MCF 10A (cell line): ENCODE measurements around the gene PRKAR1A. TPM values are rescaled to one million over a fixed set of nuclear protein-coding genes. Genes with fewer than 3 reads are reported as not detected.

Source experiments
- BruUV-seq: library from RNA; stranded (reverse); fragments of 400-500 nt; replicated peaks from 2 replicates; lab custom pipeline; 2021; lab: Mats Ljungman, UMichigan
- CTCF ChIA-PET: fragments of 300-600 bp; sonication (Branson Sonifier 250); formaldehyde crosslinking; extraction: SDS; loops from one replicate; lab custom pipeline; 2021; ENCODE audit warnings: antibody characterized with exemption, inconsistent platforms; lab: Yijun Ruan, JAX
- POLR2A ChIA-PET: fragments of 300-600, 350-650 bp; sonication (Branson Sonifier 250); formaldehyde crosslinking; extraction: SDS; loops from one replicate; lab custom pipeline; 2020; ENCODE audit warnings: antibody characterized with exemption, inconsistent platforms; lab: Yijun Ruan, JAX
- DNase-seq: peaks from one replicate; pipeline ENCODE4 v3.0.0-alpha.2; 2018; ENCODE audit not compliant: unreplicated experiment
- H3K27ac Mint-ChIP-seq: one replicate; pipeline ENCODE4 v1.8.0; 2022; ENCODE audit warnings: mild to moderate bottlenecking, low read depth, mixed read lengths; ENCODE audit not compliant: unreplicated experiment
- H3K27me3 Mint-ChIP-seq: one replicate; pipeline ENCODE4 v1.8.0; 2022; ENCODE audit warnings: mixed read lengths; ENCODE audit not compliant: insufficient read depth, unreplicated experiment
- H3K36me3 Mint-ChIP-seq: one replicate; pipeline ENCODE4 v1.8.0; 2022; ENCODE audit warnings: mild to moderate bottlenecking, moderate library complexity, mixed read lengths; ENCODE audit not compliant: insufficient read depth, unreplicated experiment
- H3K4me1 Mint-ChIP-seq: one replicate; pipeline ENCODE4 v1.8.0; 2022; ENCODE audit warnings: mixed read lengths; ENCODE audit not compliant: insufficient read depth, unreplicated experiment
- H3K4me3 Mint-ChIP-seq: one replicate; pipeline ENCODE4 v1.8.0; 2022; ENCODE audit warnings: mild to moderate bottlenecking, moderate library complexity, mixed read lengths; ENCODE audit not compliant: unreplicated experiment
- H3K9me3 Mint-ChIP-seq: one replicate; pipeline ENCODE4 v1.8.0; 2022; ENCODE audit warnings: mixed read lengths; ENCODE audit not compliant: unreplicated experiment
- intact Hi-C: fragments of 100-400 bp; cut with micrococcal nuclease; formaldehyde crosslinking; loops from 2 replicates; pipeline ENCODE4 v1.14.1; 2022
- total RNA-seq: library from RNA; stranded (reverse); gene quantifications from 2 replicates; pipeline ENCODE4 v1.2.3, GENCODE V29; 2022
- TF ChIP-seq, protein P1 (sequence below): fragments of 200-600 bp; IDR thresholded peaks from one replicate; pipeline ENCODE4 v1.8.0; 2022; ENCODE audit warnings: antibody characterized with exemption, mild to moderate bottlenecking; ENCODE audit not compliant: unreplicated experiment

The PRKAR1A gene
- total RNA-seq, 1 experiment from 2014 or later, result 264 TPM

DNA sequence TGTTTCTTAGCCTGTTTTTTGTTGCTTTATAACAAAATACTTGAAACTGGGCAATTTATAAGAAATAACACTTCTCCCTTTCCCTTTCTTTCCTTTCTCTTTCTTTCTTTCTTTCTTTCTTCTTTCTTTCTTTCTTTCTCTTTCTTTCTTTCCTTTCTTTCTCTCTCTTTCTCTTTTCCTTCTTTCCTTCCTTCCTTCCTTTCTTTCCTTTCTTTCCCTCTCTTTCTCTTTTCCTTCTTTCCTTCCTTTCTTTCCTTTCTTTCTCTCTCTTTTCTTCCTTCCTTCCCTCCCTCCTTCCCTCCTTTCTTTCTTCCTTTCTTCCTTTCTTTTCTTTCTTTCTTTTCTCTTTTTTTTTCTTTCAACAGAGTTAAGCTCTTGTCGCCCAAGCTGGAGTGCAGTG, 61.1 kb downstream of the PRKAR1A start:
- no peak for DNase-seq
- CTCF ChIA-PET, result interaction anchor here (0.5 kb wide), 1 partner anchor 447 kb away, joined by 3 read pairs; no protein-coding TSS in a partner anchor
- POLR2A ChIA-PET, result no interaction called here
- Mint-ChIP-seq H3K36me3 (no peaks in the 10 kb centered on the region), H3K27me3 (no peaks in the 10 kb centered on the region), H3K4me1 (no peaks in the 10 kb centered on the region), H3K4me3 (no peak overlapping the region), H3K9me3 (no peaks in the 10 kb centered on the region), H3K27ac (no peak overlapping the region)
- BruUV-seq, result no TSS peak
- TF ChIP-seq, protein P1, sequence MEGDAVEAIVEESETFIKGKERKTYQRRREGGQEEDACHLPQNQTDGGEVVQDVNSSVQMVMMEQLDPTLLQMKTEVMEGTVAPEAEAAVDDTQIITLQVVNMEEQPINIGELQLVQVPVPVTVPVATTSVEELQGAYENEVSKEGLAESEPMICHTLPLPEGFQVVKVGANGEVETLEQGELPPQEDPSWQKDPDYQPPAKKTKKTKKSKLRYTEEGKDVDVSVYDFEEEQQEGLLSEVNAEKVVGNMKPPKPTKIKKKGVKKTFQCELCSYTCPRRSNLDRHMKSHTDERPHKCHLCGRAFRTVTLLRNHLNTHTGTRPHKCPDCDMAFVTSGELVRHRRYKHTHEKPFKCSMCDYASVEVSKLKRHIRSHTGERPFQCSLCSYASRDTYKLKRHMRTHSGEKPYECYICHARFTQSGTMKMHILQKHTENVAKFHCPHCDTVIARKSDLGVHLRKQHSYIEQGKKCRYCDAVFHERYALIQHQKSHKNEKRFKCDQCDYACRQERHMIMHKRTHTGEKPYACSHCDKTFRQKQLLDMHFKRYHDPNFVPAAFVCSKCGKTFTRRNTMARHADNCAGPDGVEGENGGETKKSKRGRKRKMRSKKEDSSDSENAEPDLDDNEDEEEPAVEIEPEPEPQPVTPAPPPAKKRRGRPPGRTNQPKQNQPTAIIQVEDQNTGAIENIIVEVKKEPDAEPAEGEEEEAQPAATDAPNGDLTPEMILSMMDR, result no peak
- intact Hi-C loops, result no loop called here

DNA sequence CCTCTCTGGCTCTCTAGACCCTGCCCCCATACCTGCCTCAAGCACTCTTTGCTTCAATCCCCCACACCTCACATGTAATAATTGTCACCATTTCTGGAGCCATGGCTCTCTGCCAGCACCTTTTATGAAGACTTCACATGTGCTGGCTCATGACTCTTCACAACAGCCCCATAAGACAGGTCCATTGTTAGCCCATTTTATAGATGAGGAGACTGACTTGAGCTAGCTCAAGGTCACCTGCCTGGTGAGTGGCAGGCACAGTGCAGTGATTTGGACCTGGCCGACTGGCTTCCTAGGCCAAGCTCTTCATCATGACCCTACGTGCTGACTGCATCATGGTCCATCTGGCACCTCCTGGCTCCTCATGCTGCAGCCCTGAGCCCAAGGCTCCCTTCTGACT, 63.9 kb downstream of the PRKAR1A start:
- BruUV-seq, result no TSS peak
- Mint-ChIP-seq H3K4me1 (no peaks in the 10 kb centered on the region), H3K4me3 (no peak overlapping the region), H3K27me3 (no peaks in the 10 kb centered on the region), H3K36me3 (no peaks in the 10 kb centered on the region), H3K9me3 (no peaks in the 10 kb centered on the region), H3K27ac (no peak overlapping the region)
- TF ChIP-seq, protein P1, result no peak
- intact Hi-C loops, result no loop called here
- POLR2A ChIA-PET, result no interaction called here
- CTCF ChIA-PET, result interaction anchor here (0.8 kb wide), 1 partner anchor 38 kb away, joined by 5 read pairs; no protein-coding TSS in a partner anchor
- DNase-seq, result no peak

DNA sequence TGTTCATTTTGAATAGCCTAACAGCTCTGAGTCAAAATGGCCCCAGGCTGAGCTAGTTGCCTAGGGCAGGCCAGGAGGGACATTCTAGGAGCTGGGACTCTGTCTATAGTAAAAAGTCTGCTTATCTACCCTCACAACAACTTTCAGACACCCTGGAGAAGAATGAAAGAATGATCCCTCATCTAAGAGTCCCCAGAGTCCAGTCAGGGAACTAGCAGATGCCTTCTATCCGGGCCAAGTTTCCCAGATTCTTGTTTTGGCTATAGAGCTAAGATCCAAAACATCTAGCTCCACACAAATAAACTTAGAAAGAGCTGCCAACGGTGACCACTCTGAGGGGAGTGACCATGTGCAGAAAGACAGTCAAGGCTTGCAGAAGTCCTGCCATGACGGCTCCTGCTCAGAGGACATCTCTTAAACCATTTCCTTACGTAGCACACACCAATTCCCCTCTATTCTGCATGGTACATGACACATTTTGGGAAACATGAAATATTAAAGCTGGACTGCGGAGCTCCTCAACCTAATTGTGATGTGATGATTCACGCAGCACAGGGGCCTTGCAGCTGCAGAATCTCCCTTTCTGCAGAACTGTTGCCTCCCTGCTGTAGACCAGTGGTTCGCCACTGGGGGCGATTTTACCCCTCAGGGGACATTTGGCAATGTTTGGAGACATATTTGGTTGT, 64.7 kb downstream of the PRKAR1A start:
- no peak for DNase-seq
- Mint-ChIP-seq H3K9me3 (no peaks in the 10 kb centered on the region), H3K4me3 (no peak overlapping the region), H3K4me1 (no peaks in the 10 kb centered on the region), H3K27ac (no peak overlapping the region), H3K36me3 (no peaks in the 10 kb centered on the region), H3K27me3 (no peaks in the 10 kb centered on the region)
- intact Hi-C loops, result no loop called here
- no TSS peak for BruUV-seq
- TF ChIP-seq, protein P1, result no peak
- CTCF ChIA-PET, result no interaction called here
- POLR2A ChIA-PET, result interaction anchor here (1.4 kb wide), 1 partner anchor 80 kb away, joined by 4 read pairs; no protein-coding TSS in a partner anchor

- DNase-seq, result no peak
- intact Hi-C loops, result no loop called here
- Mint-ChIP-seq H3K9me3 (no peaks in the 10 kb centered on the region), H3K4me1 (no peaks in the 10 kb centered on the region), H3K27ac (no peak overlapping the region), H3K27me3 (no peaks in the 10 kb centered on the region), H3K4me3 (no peak overlapping the region), H3K36me3 (no peaks in the 10 kb centered on the region)
- ChIA-PET CTCF (no interaction called here), POLR2A (interaction anchor here (1.4 kb wide), 1 partner anchor 80 kb away, joined by 4 read pairs; no protein-coding TSS in a partner anchor)
- TF ChIP-seq, protein P1, result no peak
- no TSS peak for BruUV-seq
Measured at GRCh38 chr17:68577497-68577821, 65.2 kb downstream of the PRKAR1A start.
